CD4-positive, alpha-beta T cell treated with Interleukin-6 for 4 hours (primary cell): ENCODE measurements around the gene TMEM87B.
A peak's percentile ranks its signal among the peaks of the same experiment; 100 is the strongest.
"Not testable (repeated sequence)": the region's sequence is repeated elsewhere in the genome, so short reads cannot be mapped to it uniquely, and the experiment has no call there.

ENCODE experiments used
- DNase-seq: peaks from one replicate; pipeline ENCODE4 v3.0.0-alpha.2; 2020; ENCODE audit warnings: mixed read lengths

The TMEM87B gene

DNA sequence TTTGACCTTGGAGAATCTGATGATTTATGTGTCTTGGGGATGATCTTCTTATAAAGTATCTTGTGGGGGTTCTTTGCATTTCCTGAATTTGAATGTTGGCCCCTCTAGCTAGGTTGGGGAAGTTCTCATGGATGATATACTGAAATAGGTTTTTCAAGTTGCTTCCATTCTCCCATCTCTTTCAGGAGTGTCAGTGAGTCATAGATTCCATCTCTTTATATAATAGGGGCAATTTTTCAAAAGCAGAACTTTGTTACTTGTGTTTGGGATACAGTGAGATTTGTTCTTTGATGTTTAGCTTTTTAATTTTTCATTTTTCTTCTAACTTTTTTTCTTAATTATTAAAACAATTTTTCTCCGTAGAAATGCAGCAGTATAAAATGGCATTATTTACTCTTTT, 19.4 kb downstream of the TMEM87B start:
- DNase-seq: no peak

DNA sequence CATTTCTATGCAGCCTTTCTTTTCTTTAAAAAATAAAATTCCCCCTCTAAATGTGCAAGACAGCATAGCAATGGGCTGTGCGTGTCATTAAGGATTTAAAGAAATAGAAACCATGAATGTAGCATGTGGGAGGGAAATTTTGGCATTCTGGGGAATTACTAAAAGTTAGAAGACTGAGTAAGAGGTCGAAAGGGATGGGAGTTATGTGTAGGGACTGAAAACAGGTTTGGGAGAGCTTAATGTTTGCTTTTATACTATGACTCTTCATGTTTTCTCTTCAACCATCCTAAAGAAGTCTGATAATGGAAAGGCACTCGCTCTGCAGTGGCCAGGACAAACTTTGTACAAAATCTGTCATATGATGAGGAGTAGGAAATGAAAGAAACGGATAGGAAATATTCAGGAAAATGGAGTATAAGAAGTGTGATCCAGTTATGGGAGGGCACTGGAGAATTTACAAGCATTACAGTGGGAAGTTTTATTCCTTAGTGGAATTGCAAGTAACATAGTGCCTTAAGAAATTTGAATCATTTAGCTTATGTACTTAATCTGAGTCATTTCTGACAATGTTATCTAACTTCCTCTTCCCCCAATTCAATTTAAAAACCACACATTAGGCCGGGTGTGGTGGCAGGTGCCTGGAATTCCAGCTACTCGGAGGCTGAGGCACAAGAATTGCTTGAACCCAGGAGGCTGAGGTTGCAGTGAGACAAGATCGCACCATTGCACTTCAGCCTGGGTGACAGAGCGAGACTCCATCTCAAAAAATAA, 20.6 kb downstream of the TMEM87B start:
- no peak for DNase-seq

DNA sequence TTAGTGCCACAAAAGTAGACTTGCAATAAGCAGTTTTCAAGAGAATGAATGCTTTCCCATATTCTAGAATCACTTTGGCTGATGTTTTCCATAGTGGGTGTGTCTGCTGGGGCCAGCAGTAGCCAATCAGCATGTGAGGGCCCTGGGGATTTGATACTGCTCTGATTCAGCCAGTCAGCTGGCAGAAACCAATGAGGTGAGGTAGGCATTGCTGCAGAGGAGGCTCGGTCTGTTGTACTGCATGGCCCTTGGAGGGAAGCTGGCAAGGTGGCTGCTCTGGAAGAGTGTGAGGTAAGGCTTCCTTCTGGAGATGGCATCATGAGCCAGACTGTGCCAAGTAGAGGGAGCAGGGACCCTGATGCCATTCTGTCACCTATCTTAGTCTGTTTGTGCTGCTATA, 22.7 kb downstream of the TMEM87B start:
- DNase-seq: no peak

DNA sequence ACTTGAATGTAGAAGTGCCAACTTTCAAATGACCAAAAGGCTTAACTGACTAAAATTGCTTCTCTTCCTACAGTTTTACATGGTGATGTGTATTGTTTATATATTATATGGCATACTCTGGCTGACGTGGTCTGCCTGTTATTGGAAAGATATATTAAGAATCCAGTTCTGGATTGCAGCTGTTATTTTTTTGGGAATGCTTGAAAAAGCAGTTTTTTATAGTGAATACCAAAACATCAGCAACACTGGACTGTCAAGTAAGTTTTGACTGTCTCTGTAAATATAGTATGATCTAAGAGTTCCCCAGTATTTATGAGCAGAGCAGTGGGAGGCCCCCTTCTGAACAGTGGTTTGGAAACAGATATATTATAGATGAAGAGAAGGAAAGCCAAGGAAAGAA, 26.2 kb downstream of the TMEM87B start:
- no peak for DNase-seq

DNA sequence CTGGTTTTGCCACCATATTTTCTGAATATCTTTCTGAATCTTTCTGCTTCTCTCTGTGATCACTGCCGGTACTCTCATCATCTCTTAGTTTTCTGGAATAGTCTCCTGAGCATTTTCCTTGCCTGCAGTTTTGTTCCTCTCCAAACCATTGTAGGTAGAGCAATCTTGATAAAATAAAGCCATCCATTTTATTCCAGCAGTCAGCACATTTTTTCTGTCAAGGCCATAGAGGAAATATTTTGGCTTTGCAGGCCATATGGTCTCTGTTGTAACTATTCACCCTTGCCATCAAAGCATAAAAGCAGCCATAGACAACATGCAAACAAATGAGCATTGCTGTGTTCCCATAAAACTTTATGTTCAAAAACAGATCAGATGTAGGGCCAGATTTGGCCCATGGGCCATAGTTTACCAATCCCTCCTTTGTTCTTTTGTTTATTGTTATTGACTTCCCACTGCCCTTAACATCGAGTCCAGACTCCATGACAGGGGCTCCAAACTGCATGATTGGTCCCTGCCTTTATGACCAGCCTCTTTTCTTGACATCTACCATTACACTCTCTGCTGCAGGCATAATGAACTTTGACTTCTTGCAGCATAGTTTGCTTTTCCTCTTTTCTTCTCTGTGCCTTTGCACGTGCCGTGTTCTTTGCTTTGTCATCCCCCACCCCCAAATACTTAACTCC, 29.8 kb downstream of the TMEM87B start:
- no peak for DNase-seq

DNA sequence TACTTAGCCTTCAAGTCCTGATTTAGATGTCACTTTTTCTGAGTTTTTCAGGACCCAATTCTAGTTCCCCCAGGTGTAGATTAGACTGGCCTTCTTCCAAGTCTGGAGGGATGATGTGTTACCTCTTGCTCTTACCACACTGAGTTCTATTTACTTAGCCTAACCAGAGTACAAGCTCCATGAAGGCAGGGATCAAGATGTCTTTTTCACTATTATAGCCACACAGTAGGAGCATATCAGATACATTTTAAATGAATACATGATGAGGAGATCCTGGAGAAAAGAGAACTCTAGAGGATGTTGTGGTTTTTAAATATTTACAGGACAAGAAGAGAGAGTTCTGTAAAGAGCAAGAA, 30.3 kb downstream of the TMEM87B start:
- DNase-seq: no peak

DNA sequence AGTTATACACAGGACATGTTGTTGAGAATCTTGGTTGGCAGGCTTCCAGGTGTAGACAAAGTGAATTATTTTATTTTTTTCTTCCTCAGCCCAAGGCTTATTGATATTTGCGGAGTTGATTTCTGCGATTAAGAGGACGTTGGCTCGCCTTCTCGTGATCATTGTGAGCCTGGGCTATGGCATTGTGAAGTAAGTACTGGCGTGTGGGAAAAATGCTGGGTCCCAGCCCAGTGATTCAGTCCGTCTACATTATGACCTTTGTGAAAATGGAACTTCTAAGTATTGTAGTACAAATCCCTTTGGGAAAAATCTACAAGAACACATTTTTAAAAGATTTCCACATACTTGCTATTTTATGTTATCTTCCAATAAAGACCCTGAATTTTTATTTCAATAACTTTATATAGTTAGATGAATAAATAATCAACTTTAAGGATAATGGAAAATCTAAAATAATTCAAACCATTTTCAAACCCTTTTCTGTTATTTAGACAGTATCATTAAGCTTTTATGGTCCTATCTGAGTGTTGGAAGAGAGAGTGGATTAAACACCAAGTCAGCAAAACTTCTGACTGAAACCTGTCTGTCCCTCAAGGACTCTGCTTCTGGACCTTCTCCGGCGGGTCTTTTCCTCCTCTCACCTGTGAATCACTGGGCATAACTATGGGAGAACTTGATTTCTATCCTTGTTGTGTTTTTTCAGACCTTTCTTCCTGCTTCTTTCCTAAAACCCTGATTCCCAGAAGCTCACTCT, 31.0 kb downstream of the TMEM87B start:
- no peak for DNase-seq

DNA sequence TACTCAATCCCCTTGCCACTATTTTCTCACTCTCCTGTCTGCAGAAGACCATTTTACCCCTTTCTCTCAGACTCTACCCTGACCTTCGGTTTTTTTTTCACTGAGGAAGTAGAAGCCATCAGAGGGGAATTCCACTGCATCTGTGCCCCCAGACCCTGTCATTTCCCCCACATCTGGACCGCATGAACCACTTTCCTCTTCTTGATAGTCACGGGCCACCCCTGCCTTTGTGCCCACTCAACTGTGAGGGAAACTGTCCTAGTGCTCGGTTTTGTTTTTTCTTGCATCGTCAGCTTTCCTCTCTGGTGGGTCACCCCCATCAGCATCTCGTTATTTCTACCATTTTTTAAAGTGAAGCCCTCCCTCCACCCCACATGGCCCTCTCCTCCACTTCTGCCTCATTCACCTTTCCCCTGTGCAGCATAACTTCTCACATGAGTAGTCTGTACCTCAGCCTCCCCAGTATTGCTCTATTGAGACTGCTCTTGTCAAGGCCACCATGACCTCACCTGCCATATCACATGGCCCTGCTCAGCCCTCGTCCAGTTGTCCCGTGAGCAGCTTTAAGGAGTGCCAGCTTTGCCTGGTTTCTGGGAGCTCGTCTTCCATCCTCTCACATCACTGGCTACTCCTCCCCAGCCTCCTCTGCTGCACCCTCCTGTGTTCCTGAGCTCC, 32.4 kb downstream of the TMEM87B start:
- DNase-seq: no peak

DNA sequence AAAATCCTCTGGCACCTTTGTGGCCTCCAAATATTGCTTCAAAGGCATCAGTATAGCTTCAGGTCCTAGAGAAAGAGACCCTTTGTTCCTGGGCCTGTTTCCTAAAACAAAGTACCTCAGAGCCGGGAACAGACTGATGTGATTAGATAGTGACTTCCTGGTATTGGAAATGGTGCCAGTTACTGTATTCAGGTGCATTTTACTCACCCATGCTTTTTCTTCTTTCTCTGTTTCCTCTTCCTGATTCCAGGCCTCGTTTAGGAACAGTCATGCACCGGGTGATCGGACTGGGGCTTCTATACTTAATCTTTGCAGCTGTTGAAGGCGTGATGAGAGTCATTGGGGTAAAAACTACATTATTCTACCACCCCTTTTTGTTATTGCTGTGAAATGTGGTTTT, 34.3 kb downstream of the TMEM87B start:
- DNase-seq: no peak

DNA sequence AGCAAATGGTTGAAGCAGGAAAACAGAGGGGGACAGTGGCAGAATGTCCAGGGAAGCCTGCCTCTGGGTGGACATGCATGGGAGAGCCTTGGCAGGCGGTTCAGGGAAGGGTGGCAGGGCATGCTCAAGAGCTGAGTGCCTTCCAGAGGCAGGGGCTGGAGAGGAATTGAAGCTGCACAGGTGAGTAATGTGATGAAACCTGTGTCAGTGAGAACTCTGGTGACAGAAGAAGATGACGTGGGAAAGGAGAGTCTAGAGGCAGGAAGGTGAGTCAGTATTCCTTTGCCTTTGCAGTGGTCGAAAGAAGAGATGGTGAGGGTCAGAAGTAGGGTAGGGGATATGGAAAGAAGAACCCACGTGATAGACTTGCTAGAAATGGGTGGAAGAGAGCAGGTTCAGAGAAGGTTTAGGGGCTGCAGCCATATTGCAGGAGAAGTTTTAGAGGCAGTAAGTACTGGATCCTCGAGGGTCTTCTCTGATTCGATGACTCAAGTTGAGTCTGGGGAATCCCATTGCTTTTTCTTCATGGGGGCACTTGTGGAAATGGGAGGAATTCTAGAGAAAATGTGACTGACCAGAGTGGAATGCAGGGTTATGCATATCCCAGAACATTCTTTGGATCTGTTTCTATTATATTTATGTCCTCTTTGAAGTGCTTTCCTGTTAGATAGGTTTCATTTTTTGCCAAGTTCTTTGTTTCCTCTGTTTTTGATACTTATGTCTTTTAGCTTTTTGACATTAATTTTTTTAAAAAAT, 37.4 kb downstream of the TMEM87B start:
- no peak for DNase-seq

DNA sequence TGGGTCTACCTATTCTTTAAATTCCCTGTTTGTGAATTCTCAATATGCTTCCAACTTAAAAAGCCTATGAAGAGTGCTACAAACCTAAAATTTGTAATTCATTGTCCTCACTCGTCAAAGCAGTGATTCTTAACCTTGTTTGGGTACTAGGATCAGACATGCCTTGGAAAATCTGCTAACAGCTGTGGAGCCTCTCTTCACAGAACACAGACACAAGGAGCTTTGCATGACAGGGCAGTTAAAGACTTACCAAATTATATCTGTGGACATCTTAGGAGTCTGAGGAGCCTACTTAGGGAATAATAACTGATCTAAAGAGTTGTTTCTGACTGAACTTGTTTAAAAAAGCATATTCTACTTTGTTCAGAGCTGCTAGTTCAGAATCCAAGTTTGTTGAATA, 38.1 kb downstream of the TMEM87B start:
- DNase-seq: no peak

DNA sequence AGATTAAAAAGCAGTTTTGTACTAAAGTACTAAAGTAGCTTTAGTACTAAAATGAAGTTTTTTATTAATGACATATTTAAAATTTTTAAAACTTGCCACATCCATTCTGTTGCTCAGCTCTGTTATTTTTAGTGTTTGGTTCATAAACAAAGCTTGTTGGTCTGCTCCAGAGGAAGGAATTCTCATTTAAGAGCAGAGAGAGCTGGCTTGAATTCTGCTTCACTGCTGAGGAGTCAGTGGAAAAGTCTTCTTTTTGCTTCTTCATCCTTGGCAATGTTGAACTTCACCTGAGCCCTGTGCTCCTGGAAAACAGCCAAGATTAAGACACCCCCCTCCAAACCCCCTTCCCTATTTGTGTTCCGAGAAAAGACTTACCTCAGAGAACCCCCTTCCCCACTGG, 40.6 kb downstream of the TMEM87B start:
- DNase-seq: no peak

DNA sequence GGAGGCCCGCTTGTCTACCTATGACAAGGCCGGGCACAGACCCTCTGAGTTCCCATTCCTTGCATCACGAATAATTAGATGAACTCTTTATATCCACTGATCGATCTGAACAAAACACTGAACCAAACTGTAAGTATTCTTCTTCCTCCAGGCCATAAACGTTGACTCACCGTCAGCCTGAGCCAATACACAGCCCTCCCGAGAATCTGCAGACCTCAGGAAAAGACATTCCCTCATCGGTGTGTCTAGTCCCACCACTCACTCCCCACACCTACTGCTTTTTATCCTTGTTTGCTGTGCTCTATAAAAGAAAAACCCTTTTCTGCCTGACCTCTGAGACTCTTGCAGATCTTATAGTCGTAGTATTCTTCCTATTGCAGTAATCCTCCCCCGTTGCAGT, 41.0 kb downstream of the TMEM87B start:
- DNase-seq: no peak

DNA sequence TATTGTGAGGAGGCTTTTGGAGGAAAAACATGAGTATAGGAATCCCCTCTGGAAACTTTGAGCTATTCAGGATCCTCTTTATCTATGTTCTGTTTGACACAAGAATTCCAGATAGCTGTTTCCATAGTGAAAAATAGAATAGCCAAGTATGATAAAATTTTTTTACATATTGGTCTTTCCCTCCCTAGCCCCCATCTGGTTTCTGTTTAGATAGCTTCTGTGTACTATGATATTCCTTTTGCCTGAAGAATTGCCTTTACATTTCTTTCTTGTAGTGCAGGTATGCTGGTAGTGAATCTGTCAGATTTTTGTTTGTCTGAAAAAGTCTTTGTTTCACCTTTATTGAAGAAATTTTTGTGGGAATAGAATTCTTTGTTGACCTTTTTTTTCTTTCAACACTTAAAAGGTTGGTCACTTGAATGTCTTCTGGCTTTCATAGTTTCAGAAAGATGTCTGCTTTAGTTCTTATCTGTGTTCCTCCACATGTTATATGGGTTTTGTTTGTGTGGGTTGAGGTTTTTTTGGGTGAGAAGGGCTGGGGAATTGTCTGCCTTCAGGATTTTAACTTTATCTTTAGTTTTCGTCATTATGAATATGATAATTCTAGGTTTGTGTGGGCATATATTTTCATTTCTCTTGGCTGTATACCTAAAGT, 53.2 kb downstream of the TMEM87B start:
- DNase-seq: no peak

DNA sequence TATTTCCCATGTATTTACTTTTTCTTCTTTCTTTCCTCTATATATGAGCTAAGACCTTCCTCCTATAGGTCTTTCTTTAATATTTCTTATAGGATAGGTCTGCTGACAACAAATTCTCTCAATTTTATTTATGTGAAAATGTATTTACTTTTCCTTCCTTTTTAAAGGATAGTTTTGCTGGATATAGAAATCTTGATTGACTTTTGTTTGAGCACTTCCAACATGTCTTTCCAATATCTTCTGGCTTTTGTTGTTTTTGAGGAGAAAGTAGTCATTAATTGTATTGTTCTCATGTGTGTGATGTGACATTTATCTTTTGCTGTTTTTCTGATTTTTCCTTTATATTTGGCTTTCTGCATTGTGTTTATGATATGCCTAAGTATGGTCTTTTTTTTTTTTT, 54.2 kb downstream of the TMEM87B start:
- DNase-seq: no peak

DNA sequence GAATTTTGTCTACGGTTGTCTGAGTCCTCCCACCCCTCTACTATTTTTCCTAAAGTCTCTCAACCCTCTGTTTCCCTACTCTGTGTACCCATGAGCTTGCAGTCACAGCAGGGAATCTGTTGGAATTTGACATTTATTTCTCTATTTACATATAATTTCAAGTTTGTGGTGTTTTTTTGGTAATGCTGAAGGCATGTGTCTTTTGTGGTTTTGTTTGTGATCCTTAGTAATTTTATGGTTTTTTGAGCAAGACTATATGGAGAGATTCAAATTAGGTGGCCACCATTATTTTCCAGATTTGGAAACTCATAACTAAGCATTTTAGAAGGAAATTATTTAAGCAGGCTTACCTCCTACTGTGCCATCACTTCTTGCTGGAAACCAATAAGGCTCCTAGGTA, 55.9 kb downstream of the TMEM87B start:
- no peak for DNase-seq

DNA sequence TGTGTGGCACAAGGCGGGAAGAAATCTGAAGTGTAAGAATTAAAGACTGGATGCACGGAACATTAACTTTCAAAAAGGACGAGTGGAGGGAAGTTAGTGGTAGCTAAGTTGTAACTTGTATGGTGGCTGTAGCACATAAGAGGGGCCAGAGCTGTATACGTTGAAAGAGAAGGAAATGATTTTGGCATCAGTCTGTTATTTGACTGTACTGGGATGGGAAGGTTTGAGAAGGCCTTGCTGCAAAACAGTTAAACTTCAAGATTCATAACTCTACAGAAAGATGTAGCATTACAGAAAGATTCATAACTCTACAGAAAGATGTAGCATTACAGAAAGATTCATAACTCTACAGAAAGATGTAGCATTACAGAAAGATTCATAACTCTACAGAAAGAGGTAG, 58.3 kb downstream of the TMEM87B start:
- DNase-seq: not testable (repeated sequence)

DNA sequence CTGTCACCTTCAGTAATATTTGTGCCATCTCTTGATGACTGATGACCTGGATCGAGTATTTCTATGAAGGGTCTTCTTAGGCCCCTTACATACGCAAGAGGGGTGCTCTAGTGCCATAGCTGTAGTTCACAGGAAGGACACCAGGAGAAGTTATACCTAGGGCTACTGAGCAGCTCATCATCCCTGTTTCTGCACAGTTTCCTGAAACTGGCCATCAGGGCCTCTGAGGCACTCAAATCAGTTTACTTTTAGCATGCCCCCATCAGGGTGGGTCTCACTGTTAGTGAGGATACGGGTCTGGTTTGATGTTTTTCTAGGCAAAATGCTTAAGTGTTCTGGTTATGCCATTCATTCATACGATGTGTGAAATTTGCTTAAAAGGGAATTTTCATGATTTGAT, 63.1 kb downstream of the TMEM87B start:
- no peak for DNase-seq

DNA sequence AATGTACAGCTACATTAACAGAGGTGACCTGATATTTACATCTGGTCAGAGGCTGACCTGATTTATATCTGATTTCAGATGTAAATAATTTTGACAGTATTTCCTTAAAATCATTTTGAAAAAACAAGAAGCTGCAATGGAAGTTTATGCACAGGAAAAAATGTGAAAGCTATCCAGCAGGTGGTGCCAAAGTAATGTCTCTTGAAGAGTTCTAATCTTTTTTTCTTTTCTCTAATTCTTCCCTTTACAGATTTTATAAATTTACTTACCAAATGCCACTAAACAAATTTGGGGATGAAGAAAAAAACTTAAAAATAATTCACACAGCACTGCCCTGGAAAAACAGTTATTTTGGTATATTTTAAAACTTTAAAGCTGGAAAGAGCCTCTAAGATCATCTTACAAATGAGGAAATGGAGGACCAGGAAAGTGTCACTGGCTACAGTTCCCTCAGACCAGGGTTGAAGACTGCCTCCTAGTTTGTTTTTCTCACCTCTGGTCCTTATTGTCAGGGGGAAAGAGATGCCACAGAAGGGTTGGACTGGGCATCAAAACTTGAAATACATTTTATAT, 66.7 kb downstream of the TMEM87B start:
- peak; percentile 73 for DNase-seq

DNA sequence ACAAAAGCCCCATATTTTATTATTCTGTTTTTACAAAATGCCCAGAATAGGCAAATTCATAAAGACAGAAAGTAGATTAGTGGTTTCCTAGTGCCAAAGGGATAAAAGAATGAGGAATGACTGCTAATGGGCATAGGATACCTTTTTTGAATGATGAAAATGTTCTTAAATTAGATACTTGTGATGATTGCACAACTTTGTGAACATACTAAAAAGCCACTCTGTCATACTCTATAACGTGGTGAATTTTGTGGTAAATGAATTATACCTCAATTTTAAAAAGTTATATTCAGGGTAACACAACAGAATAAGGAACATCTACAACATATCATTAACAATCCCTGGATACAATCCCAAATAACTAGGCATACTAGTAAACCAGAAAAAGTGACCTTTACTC, 74.0 kb downstream of the TMEM87B start:
- no peak for DNase-seq

DNA sequence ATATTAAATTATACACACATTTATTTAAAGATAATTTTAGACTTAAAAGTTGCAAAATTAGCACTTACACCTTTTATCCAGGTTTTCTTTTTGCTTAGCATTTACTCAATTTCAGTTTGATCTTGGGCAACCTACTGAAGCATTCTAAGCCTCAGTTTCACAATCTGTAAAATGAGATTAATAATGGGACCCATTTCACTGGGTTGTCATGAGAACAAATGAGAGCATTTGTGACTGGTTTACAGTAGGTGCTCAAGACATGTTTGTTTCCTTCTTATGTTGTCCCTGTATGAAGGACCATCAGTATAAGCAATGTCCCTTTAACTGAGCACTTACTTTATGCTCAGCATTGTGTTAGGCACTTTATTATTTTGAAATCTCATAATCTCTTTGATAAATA, 78.3 kb downstream of the TMEM87B start:
- no peak for DNase-seq

DNA sequence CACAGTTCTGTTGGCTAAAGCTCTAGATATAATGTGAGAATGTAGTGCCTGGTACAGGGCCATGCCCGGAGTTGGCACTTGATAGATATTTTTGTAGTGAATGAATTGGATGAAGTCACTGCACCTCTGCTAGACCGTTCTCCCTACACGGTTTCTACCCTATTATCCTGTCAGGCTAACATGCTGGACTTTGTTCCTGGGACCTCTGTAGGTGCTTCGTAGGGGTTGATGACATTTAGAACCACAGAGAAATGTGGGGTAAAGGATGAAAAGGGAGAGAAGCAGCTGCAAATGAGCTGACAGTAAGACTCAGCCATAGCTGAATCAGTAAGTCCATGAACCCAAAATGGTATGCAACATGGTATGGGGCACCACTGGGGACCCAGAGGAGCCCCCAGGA, 79.1 kb downstream of the TMEM87B start:
- no peak for DNase-seq
